Heart left ventricle (tissue), 16 donors: Measurements from ENCODE around the gene BCKDK. TPM values are rescaled to one million over a fixed set of nuclear protein-coding genes. Genes with fewer than 3 reads are reported as not detected.
"Not testable (repeated sequence)": the region's sequence is repeated elsewhere in the genome, so short reads cannot be mapped to it uniquely, and the experiment has no call there.

Experiments used
- ATAC-seq, 4 donors: fragments of 200-7000 bp; cut with Tn5 transposase; one replicate each; pipeline ENCODE4 v1.9.1; 2020 to 2022; ENCODE audit warnings: moderate library complexity in 4 of 4, mild to moderate bottlenecking in 3 of 4, moderate number of reproducible peaks in 1 of 4
- DNase-seq, 5 donors: peaks; one replicate each; pipeline ENCODE4 v3.0.0-alpha.2; 2020
- H3K27ac ChIP-seq, 12 donors: fragments of 200-600 bp; sonication (generic) in 4 of 12; one replicate each; pipeline versions ENCODE4 v1.5.0 to v1.8.0; 2016 to 2022; ENCODE audit warnings: mild to moderate bottlenecking in 2 of 12
- H3K27me3 ChIP-seq, 9 donors: fragments of 200-600 bp; sonication (generic) in 2 of 9; one replicate each; pipeline versions ENCODE4 v1.5.1 to v1.8.0; 2016 to 2022; ENCODE audit warnings: mild to moderate bottlenecking in 3 of 9
- H3K36me3 ChIP-seq, 9 donors: fragments of 200-600 bp; sonication (generic) in 2 of 9; one replicate each; pipeline versions ENCODE4 v1.5.0 to v1.8.0; 2018 to 2022; ENCODE audit warnings: mild to moderate bottlenecking in 2 of 9
- H3K4me1 ChIP-seq, 12 donors: fragments of 200-600 bp; sonication (generic) in 4 of 12; one replicate each; pipeline versions ENCODE4 v1.5.0 to v1.8.0; 2016 to 2022; ENCODE audit warnings: mild to moderate bottlenecking in 3 of 12
- H3K4me3 ChIP-seq, 12 donors: fragments of 200-600 bp; sonication (generic) in 4 of 12; one replicate each; pipeline versions ENCODE4 v1.5.0 to v1.8.0; 2017 to 2022; ENCODE audit warnings: mild to moderate bottlenecking in 9 of 12, moderate library complexity in 4 of 12
- H3K9me3 ChIP-seq, 12 donors: fragments of 200-600 bp; sonication (generic) in 4 of 12; one replicate each; pipeline versions ENCODE4 v1.5.0 to v1.8.0; 2016 to 2022; ENCODE audit warnings: mild to moderate bottlenecking in 1 of 12
- POLR2A ChIP-seq, 2 donors: fragments of 450-650 bp; IDR thresholded peaks; one replicate each; pipeline ENCODE4 v1.6.1; 2017; ENCODE audit warnings: antibody characterized with exemption in 2 of 2, mild to moderate bottlenecking in 2 of 2, moderate library complexity in 2 of 2
- WGBS, 4 donors: extraction: QIAGEN DNeasy Blood & Tissue Kit in 2 of 4; methylation state at CpG; one replicate each; pipeline versions ENCODE4 v1.1.5 to v1.1.7; 2013 to 2018; 5-methylcytosine and 5-hydroxymethylcytosine counted together
- intact Hi-C, 10 donors: fragments of 100-400 bp; cut with DNase I; formaldehyde crosslinking; loops; one replicate each; pipeline versions ENCODE4 v1.11.1 to v1.14.2; 2022
- polyA plus RNA-seq, 2 donors: library from polyadenylated mRNA; stranded (reverse); fragments of 200-250 nt; gene quantifications; one replicate each; pipeline ENCODE4 v1.2.3, GENCODE V29; 2013
- total RNA-seq, 9 donors: library from RNA; depleted of rRNA in 2 of 9; stranded (reverse); fragments of >200 nt in 2 of 9; fragmentation: NEBNext Ultra II Directional in 3 of 9; extraction: Animal tissue kit (Norgen Biotek cat#: 25700) in 3 of 9; gene quantifications; one replicate each; pipeline versions ENCODE4 v1.1.0 to v1.2.4, GENCODE V29; 2016 to 2023
- TF ChIP-seq, protein P1 (sequence below), 12 donors: fragments of 200-600 bp; sonication (generic) in 4 of 12; IDR thresholded peaks; one replicate each; pipeline versions ENCODE4 v1.5.0 to v1.8.0; 2018 to 2022; ENCODE audit warnings: antibody characterized with exemption in 12 of 12, mild to moderate bottlenecking in 5 of 12
- donor health status: ischemic (EF 13 %, LVEDD 7.1; RV severe dilation, severe dysfunction).
- donor health status: healthy with polysubstance abuse.
- donor health status: DM: no; HTN: yes; CAD: no.
- donor health status: DM: no; HTN: no; CAD: no.
- donor health status: ischemic (EF 25% LVEDD 6.9; RV normal size, moderate dysfunction).
- donor health status: ischemic (EF 25% LVEDD 5.7; RV mildly dilated, moderate dysfunction).
- donor health status: healthy.
- donor health status: DM: yes; HTN: yes; CAD: no.
- donor health status: ischemic (EF 35%, LVEDD 5.7; RV mildly dilated, moderate dysfunction).
- donor health status: nonischemic (EF 11% LVEDD 7.7; RV severe dilation, severe dysfunction).
- donor health status: DM: yes; HTN: yes; CAD: no.
- donor health status: PGD.
- donor health status: ischemic (EF 29% LVEDD 5.4; RV normal size, mild dysfunction).
- donor health status: nonischemic (EF 23%, LVEDD 6.1; RV moderate dilation, normal function).

BCKDK gene
- total and polyA plus RNA-seq, 11 donors: 42.6 to 134 (median 67.5) TPM

DNA sequence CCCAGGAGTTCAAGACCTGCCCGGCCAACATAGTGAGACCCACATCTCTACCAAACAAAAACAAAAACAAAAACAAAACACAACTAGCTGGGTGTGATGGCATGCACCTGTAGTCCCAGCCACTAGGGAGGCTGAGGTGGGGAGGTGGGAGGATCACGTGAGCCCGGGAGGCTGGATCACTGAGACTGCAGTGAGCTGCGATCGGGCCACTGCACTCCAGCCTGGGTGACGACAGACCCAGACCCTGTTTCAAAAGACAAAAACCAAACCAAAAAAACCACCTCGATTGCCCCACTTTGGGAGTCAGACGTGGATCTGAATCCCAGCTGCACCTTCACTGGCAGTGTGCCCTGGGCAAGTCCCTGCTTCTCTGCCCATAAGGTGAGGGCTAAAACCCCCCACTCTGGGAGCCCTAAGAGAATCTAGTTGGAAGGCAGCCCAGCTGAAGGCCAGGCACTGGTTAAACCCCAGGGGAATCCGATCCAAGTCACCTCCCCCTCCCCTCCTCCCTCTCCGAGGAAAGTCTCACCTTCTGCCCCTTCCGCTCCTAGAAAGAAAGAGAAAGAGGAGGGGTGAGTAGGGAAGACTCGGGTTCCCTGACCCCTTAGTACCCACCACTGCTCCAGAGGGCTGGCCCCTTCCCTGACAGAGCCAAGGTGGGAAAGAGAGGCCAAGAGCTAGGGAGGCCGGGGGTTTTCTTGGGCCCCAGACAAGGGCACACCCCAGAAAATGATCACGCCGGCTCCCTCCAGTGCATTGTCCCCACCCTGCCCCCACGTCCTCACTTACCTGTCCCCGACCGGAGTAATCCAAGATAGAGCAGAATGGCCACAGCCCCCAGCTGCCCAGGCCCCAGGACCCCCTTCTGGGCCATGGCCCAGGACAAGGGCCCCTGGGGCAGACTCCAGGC is 26.7 kb downstream of the BCKDK start:
- Histone ChIP-seq H3K4me3 (no peak overlapping the region), H3K4me1 (peaks cover 0 to 43% (median 14%) of the 10 kb centered on the region in 12 donors), H3K9me3 (no peaks in the 10 kb centered on the region), H3K36me3 (peaks cover 4 to 31% (median 26%) of the 10 kb centered on the region in 9 donors), H3K27me3 (no peaks in the 10 kb centered on the region), H3K27ac (no peak overlapping the region)
- ATAC-seq: no peak
- TF ChIP-seq POLR2A (IDR thresholded peaks at IDR 0.05): no peak
- TF ChIP-seq, protein P1, sequence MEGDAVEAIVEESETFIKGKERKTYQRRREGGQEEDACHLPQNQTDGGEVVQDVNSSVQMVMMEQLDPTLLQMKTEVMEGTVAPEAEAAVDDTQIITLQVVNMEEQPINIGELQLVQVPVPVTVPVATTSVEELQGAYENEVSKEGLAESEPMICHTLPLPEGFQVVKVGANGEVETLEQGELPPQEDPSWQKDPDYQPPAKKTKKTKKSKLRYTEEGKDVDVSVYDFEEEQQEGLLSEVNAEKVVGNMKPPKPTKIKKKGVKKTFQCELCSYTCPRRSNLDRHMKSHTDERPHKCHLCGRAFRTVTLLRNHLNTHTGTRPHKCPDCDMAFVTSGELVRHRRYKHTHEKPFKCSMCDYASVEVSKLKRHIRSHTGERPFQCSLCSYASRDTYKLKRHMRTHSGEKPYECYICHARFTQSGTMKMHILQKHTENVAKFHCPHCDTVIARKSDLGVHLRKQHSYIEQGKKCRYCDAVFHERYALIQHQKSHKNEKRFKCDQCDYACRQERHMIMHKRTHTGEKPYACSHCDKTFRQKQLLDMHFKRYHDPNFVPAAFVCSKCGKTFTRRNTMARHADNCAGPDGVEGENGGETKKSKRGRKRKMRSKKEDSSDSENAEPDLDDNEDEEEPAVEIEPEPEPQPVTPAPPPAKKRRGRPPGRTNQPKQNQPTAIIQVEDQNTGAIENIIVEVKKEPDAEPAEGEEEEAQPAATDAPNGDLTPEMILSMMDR (IDR thresholded peaks at IDR 0.05): no peak
- intact Hi-C loops: no loop called here
- no peak for DNase-seq
- 25 to 37% (median 32%) methylated on average over 18 of the region's 18 CpGs for WGBS, 4 donors

DNA sequence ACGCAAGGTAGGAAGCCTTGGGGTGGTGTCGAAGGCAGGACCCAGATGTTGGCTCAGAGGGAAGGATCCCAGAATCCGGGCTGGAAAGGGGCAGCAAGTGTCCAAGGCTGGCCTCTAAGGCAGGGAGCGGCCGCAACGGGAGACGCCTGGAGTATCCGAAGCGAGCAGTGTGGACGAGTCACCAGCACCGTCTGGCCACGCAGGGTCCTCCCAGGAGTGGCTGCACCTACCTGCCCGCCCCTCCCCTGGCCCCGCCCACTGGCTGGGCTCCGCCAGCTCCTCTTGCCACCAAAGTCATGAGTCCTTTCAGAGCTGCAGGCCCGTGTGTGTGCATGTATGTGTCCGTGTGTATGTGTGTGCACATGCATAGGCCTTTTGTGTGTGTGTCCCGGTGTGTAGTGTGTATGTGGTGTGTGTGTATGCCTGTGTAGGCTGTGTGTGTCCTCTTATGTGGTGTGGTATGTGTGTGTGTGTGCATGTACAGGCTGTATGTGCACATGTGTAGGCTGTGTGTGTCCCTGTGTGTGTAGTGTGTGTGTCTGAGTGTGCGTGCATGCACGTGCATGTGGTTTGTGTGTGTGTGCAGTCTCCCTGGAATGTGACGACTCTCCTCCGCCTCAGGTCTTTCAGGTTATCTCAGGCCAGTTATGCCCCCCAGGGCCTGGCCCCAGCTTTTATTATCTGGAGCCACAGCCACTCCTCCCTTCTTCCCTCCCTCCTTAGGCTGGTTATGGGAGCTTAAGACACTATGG is 27.5 kb downstream of the BCKDK start, which contains the start of gene PRSS8:
TSS of gene PRSS8 (minus strand) at position 193 of the 752 bp plus-strand sequence. CDS start 229 bp downstream, outside the sequence.
- peak in 1 of 4 donors; percentile 6 for ATAC-seq
- Histone ChIP-seq H3K9me3 (no peaks in the 10 kb centered on the region), H3K4me3 (no peak within 1 kb of the TSS), H3K27ac (no peak within 1 kb of the TSS), H3K36me3 (peaks cover under 1 to 23% (median 19%) of the 10 kb centered on the region in 9 donors), H3K27me3 (no peaks in the 10 kb centered on the region), H3K4me1 (peaks cover 0 to 40% (median 14%) of the 10 kb centered on the region in 12 donors)
- TF ChIP-seq, protein P1 (IDR thresholded peaks at IDR 0.05): no peak
- TF ChIP-seq POLR2A (IDR thresholded peaks at IDR 0.05): no peak
- no peak for DNase-seq
- intact Hi-C loops: no loop called here
- 54 to 67% (median 62%) methylated on average over 6 to 22 of the region's 22 CpGs for WGBS, 4 donors

DNA sequence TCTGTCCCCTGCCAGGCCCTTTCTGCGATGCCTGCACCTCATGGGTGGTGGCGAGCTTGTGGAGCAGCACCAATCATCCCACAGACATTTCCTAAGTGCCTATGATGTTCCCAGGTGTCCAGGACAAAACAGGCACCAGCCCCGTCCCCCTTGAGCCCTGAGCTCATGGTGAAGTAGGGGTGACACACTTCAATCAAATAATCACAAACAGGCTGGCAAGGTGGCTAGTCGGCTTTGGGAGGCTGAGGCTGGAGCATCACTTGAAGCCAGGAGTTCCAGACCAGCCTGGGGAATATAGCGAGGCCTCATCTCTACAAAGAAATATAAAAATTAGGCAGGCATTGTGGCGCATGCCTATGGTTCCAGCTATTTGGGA is 28.1 kb downstream of the BCKDK start:
- H3K27me3 ChIP-seq: no peaks in the 10 kb centered on the region
- ATAC-seq: no peak
- intact Hi-C loops: no loop called here
- no peak for DNase-seq
- WGBS, 4 donors: 86 to 90% (median 88%) methylated on average over 6 of the region's 6 CpGs
- TF ChIP-seq POLR2A (IDR thresholded peaks at IDR 0.05): no peak
- TF ChIP-seq, protein P1 (IDR thresholded peaks at IDR 0.05): no peak
- peaks cover 0 to 18% (median 13%) of the 10 kb centered on the region in 9 donors for H3K36me3 ChIP-seq
- H3K9me3 ChIP-seq: no peaks in the 10 kb centered on the region
- H3K4me1 ChIP-seq: peaks cover 0 to 46% (median 17%) of the 10 kb centered on the region in 12 donors
- no peak overlapping the region for H3K4me3 ChIP-seq
- no peak overlapping the region for H3K27ac ChIP-seq

DNA sequence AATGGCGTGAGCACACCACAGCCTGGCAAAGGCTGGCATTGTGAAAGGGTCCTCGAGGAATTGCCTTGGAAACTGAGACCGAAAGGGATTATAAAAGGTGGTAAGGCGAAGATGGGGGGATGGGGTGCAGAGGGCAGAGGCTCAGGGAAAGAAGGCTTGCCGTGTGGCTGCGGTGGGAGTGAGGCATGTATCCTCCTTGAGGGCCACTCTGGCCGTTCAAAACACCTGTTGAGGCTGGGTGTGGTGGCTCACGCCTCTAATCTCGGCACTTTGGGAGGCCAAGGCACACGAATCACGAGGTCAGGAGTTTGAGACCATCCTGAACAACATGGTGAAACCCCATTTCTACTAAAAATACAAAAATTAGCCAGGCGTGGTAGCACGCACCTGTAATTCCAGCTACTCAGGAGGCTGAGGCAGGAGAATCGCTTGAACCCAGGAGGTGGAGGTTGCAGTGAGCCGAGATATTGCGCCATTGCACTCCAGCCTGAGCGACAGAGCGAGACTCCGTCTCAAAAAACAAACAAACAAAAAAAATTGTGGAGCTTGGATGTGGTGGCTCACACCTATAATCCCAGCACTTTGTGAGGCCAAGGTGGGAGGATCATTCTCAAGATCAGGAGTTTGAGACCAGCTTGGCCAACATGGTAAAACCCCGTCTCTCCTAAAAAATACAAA is 28.8 kb downstream of the BCKDK start:
- Histone ChIP-seq H3K4me1 (peaks cover 3 to 53% (median 23%) of the 10 kb centered on the region in 12 donors), H3K36me3 (peaks cover 0 to 11% (median 6%) of the 10 kb centered on the region in 9 donors)
- H3K27me3 ChIP-seq, DNase-seq, H3K9me3 ChIP-seq, ATAC-seq, H3K4me3 ChIP-seq, intact Hi-C loops, H3K27ac ChIP-seq: not testable (repeated sequence)
- WGBS, 4 donors: 90 to 95% (median 92%) methylated on average over 20 of the region's 20 CpGs
